Measurements from ENCODE around the gene PABPC1L2A.

DNA sequence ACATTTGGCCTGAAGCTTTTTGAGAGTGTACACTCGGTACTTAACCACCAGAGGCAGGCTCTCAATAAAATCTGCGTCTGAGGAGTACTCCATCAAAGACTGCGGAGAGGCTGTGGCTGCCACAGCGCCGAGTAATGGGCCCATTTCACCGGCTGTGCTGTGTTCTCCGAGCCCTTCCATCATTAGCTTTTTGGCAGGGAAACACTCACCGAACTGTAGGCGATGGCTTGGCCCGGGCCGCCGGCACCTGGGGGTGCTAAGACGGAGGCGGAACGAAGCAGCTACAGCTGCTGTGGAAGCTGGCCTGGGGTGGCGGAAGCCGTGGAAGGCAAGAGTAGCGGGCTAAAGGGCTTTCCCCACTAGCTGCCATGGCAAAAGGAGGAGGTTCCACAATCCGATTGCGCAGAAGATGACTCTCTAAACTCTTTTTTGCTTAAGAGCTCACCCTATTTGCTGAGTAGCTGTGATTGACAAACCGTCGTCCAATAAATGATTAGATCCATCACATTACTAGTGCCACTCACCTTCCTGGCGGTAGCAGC is 48.5 kb upstream of the PABPC1L2A start:
- no peak for TF ChIP-seq CTCF (IDR thresholded peaks at IDR 0.05; ENCODE audit: low read depth, low read length, missing input control)
- no peak for TF ChIP-seq TAF1 (conservative IDR thresholded peaks at IDR 0.05)
- no peak for TF ChIP-seq JUND (IDR thresholded peaks at IDR 0.05)
- no peak for TF ChIP-seq GABPA (IDR thresholded peaks at IDR 0.05 in 1 of 2, conservative IDR thresholded peaks at IDR 0.05 in 1 of 2)
- no peak for TF ChIP-seq REST (IDR thresholded peaks at IDR 0.05)
- TF ChIP-seq SP1 (IDR thresholded peaks at IDR 0.05) = no peak

All from liver (tissue), 3 donors.